Measurements from ENCODE around the gene PTPRT. TPM values are rescaled to one million over a fixed set of nuclear protein-coding genes. Genes with fewer than 3 reads are reported as not detected.

Gene PTPRT
- polyA plus RNA-seq, 4 donors = 0.07 to 0.58 (median 0.27) TPM; not detected in 1

- Histone ChIP-seq H3K27ac (ENCODE audit: low read depth in 1 of 3, low read length in 2 of 3) (no peak overlapping the region), H3K36me3 (ENCODE audit: control insufficient read depth in 3 of 3, insufficient read depth in 2 of 3, low read depth in 1 of 3, low read length in 3 of 3) (no peaks in the 10 kb centered on the region), H3K4me3 (ENCODE audit: low read depth in 1 of 3, low read length in 3 of 3) (no peak overlapping the region), H3K27me3 (ENCODE audit: control insufficient read depth in 3 of 3, insufficient read depth in 3 of 3, low read length in 3 of 3) (no peaks in the 10 kb centered on the region), H3K4me1 (ENCODE audit: control insufficient read depth in 3 of 3, insufficient read depth in 2 of 3, low read depth in 1 of 3, low read length in 2 of 3) (no peaks in the 10 kb centered on the region), H3K9me3 (ENCODE audit: control insufficient read depth in 2 of 2, insufficient read depth in 1 of 2, low read depth in 1 of 2, low read length in 1 of 2) (no peaks in the 10 kb centered on the region)
- DNase-seq (no peak), FAIRE-seq (no peak)
- 78 to 82% (median 81%) methylated on average over 4 of the region's 4 CpGs for WGBS, 3 donors
Measured at GRCh38 chr20:42494290-42494689, 695.4 kb downstream of the PTPRT start.

GRCh38 chr20:42493001-42493400, 696.7 kb downstream of the PTPRT start:
- H3K36me3 ChIP-seq (ENCODE audit: control insufficient read depth in 3 of 3, insufficient read depth in 2 of 3, low read depth in 1 of 3, low read length in 3 of 3) = no peaks in the 10 kb centered on the region
- H3K27me3 ChIP-seq (ENCODE audit: control insufficient read depth in 3 of 3, insufficient read depth in 3 of 3, low read length in 3 of 3) = no peaks in the 10 kb centered on the region
- no peaks in the 10 kb centered on the region for H3K4me1 ChIP-seq (ENCODE audit: control insufficient read depth in 3 of 3, insufficient read depth in 2 of 3, low read depth in 1 of 3, low read length in 2 of 3)
- DNase-seq (no peak), FAIRE-seq (no peak)
- no peaks in the 10 kb centered on the region for H3K9me3 ChIP-seq (ENCODE audit: control insufficient read depth in 2 of 2, insufficient read depth in 1 of 2, low read depth in 1 of 2, low read length in 1 of 2)
- H3K4me3 ChIP-seq (ENCODE audit: low read depth in 1 of 3, low read length in 3 of 3) = no peak overlapping the region
- H3K27ac ChIP-seq (ENCODE audit: low read depth in 1 of 3, low read length in 2 of 3) = no peak overlapping the region

GRCh38 chr20:42492290-42492689, 697.4 kb downstream of the PTPRT start:
- 53 to 58% (median 58%) methylated on average over 2 of the region's 2 CpGs for WGBS, 3 donors
- Histone ChIP-seq H3K27me3 (ENCODE audit: control insufficient read depth in 3 of 3, insufficient read depth in 3 of 3, low read length in 3 of 3) (no peaks in the 10 kb centered on the region), H3K4me1 (ENCODE audit: control insufficient read depth in 3 of 3, insufficient read depth in 2 of 3, low read depth in 1 of 3, low read length in 2 of 3) (no peaks in the 10 kb centered on the region), H3K9me3 (ENCODE audit: control insufficient read depth in 2 of 2, insufficient read depth in 1 of 2, low read depth in 1 of 2, low read length in 1 of 2) (no peaks in the 10 kb centered on the region), H3K4me3 (ENCODE audit: low read depth in 1 of 3, low read length in 3 of 3) (no peak overlapping the region), H3K36me3 (ENCODE audit: control insufficient read depth in 3 of 3, insufficient read depth in 2 of 3, low read depth in 1 of 3, low read length in 3 of 3) (no peaks in the 10 kb centered on the region), H3K27ac (ENCODE audit: low read depth in 1 of 3, low read length in 2 of 3) (no peak overlapping the region)
- FAIRE-seq (no peak), DNase-seq (no peak)

GRCh38 chr20:42485556-42485955, 704.1 kb downstream of the PTPRT start:
- DNase-seq (no peak), FAIRE-seq (no peak)
- no peaks in the 10 kb centered on the region for H3K4me1 ChIP-seq (ENCODE audit: control insufficient read depth in 3 of 3, insufficient read depth in 2 of 3, low read depth in 1 of 3, low read length in 2 of 3)
- H3K27me3 ChIP-seq (ENCODE audit: control insufficient read depth in 3 of 3, insufficient read depth in 3 of 3, low read length in 3 of 3) = no peaks in the 10 kb centered on the region
- H3K9me3 ChIP-seq (ENCODE audit: control insufficient read depth in 2 of 2, insufficient read depth in 1 of 2, low read depth in 1 of 2, low read length in 1 of 2) = no peaks in the 10 kb centered on the region
- no peak overlapping the region for H3K4me3 ChIP-seq (ENCODE audit: low read depth in 1 of 3, low read length in 3 of 3)
- 61 to 75% (median 69%) methylated on average over 2 of the region's 2 CpGs for WGBS, 3 donors
- no peaks in the 10 kb centered on the region for H3K36me3 ChIP-seq (ENCODE audit: control insufficient read depth in 3 of 3, insufficient read depth in 2 of 3, low read depth in 1 of 3, low read length in 3 of 3)
- H3K27ac ChIP-seq (ENCODE audit: low read depth in 1 of 3, low read length in 2 of 3) = no peak overlapping the region

- DNase-seq (no peak), FAIRE-seq (no peak)
- H3K36me3 ChIP-seq (ENCODE audit: control insufficient read depth in 3 of 3, insufficient read depth in 2 of 3, low read depth in 1 of 3, low read length in 3 of 3) = no peaks in the 10 kb centered on the region
- no peaks in the 10 kb centered on the region for H3K9me3 ChIP-seq (ENCODE audit: control insufficient read depth in 2 of 2, insufficient read depth in 1 of 2, low read depth in 1 of 2, low read length in 1 of 2)
- WGBS, 3 donors = 59 to 76% (median 60%) methylated on average over 5 of the region's 5 CpGs
- H3K4me3 ChIP-seq (ENCODE audit: low read depth in 1 of 3, low read length in 3 of 3) = no peak overlapping the region
- H3K27me3 ChIP-seq (ENCODE audit: control insufficient read depth in 3 of 3, insufficient read depth in 3 of 3, low read length in 3 of 3) = no peaks in the 10 kb centered on the region
- peak overlapping the region in 1 of 3 donors; percentile 6 for H3K27ac ChIP-seq (ENCODE audit: low read depth in 1 of 3, low read length in 2 of 3)
- no peaks in the 10 kb centered on the region for H3K4me1 ChIP-seq (ENCODE audit: control insufficient read depth in 3 of 3, insufficient read depth in 2 of 3, low read depth in 1 of 3, low read length in 2 of 3)
Measured at GRCh38 chr20:42484790-42485375, 704.8 kb downstream of the PTPRT start.

GRCh38 chr20:42484335-42484734, 705.4 kb downstream of the PTPRT start:
- Histone ChIP-seq H3K36me3 (ENCODE audit: control insufficient read depth in 3 of 3, insufficient read depth in 2 of 3, low read depth in 1 of 3, low read length in 3 of 3) (no peaks in the 10 kb centered on the region), H3K27ac (ENCODE audit: low read depth in 1 of 3, low read length in 2 of 3) (no peak overlapping the region), H3K4me3 (ENCODE audit: low read depth in 1 of 3, low read length in 3 of 3) (no peak overlapping the region), H3K9me3 (ENCODE audit: control insufficient read depth in 2 of 2, insufficient read depth in 1 of 2, low read depth in 1 of 2, low read length in 1 of 2) (no peaks in the 10 kb centered on the region), H3K27me3 (ENCODE audit: control insufficient read depth in 3 of 3, insufficient read depth in 3 of 3, low read length in 3 of 3) (no peaks in the 10 kb centered on the region), H3K4me1 (ENCODE audit: control insufficient read depth in 3 of 3, insufficient read depth in 2 of 3, low read depth in 1 of 3, low read length in 2 of 3) (no peaks in the 10 kb centered on the region)
- WGBS, 3 donors = 51 to 61% (median 55%) methylated on average over 3 of the region's 3 CpGs
- FAIRE-seq (no peak), DNase-seq (no peak)

GRCh38 chr20:42483730-42484303, 705.9 kb downstream of the PTPRT start:
- H3K9me3 ChIP-seq (ENCODE audit: control insufficient read depth in 2 of 2, insufficient read depth in 1 of 2, low read depth in 1 of 2, low read length in 1 of 2) = no peaks in the 10 kb centered on the region
- DNase-seq (peak; percentile 12 to 32), FAIRE-seq (no peak)
- no peak overlapping the region for H3K4me3 ChIP-seq (ENCODE audit: low read depth in 1 of 3, low read length in 3 of 3)
- no peak overlapping the region for H3K27ac ChIP-seq (ENCODE audit: low read depth in 1 of 3, low read length in 2 of 3)
- 31 to 37% (median 33%) methylated on average over 6 of the region's 6 CpGs for WGBS, 3 donors
- no peaks in the 10 kb centered on the region for H3K4me1 ChIP-seq (ENCODE audit: control insufficient read depth in 3 of 3, insufficient read depth in 2 of 3, low read depth in 1 of 3, low read length in 2 of 3)
- no peaks in the 10 kb centered on the region for H3K36me3 ChIP-seq (ENCODE audit: control insufficient read depth in 3 of 3, insufficient read depth in 2 of 3, low read depth in 1 of 3, low read length in 3 of 3)
- no peaks in the 10 kb centered on the region for H3K27me3 ChIP-seq (ENCODE audit: control insufficient read depth in 3 of 3, insufficient read depth in 3 of 3, low read length in 3 of 3)

GRCh38 chr20:42482808-42483207, 706.9 kb downstream of the PTPRT start:
- WGBS, 3 donors = 69 to 92% (median 78%) methylated on average over 3 of the region's 3 CpGs
- H3K4me1 ChIP-seq (ENCODE audit: control insufficient read depth in 3 of 3, insufficient read depth in 2 of 3, low read depth in 1 of 3, low read length in 2 of 3) = no peaks in the 10 kb centered on the region
- H3K4me3 ChIP-seq (ENCODE audit: low read depth in 1 of 3, low read length in 3 of 3) = no peak overlapping the region
- no peak overlapping the region for H3K27ac ChIP-seq (ENCODE audit: low read depth in 1 of 3, low read length in 2 of 3)
- DNase-seq = no peak
- no peaks in the 10 kb centered on the region for H3K27me3 ChIP-seq (ENCODE audit: control insufficient read depth in 3 of 3, insufficient read depth in 3 of 3, low read length in 3 of 3)
- FAIRE-seq = no peak
- no peaks in the 10 kb centered on the region for H3K9me3 ChIP-seq (ENCODE audit: control insufficient read depth in 2 of 2, insufficient read depth in 1 of 2, low read depth in 1 of 2, low read length in 1 of 2)
- H3K36me3 ChIP-seq (ENCODE audit: control insufficient read depth in 3 of 3, insufficient read depth in 2 of 3, low read depth in 1 of 3, low read length in 3 of 3) = no peaks in the 10 kb centered on the region

GRCh38 chr20:42475773-42476172, 713.9 kb downstream of the PTPRT start:
- Histone ChIP-seq H3K9me3 (ENCODE audit: control insufficient read depth in 2 of 2, insufficient read depth in 1 of 2, low read depth in 1 of 2, low read length in 1 of 2) (no peaks in the 10 kb centered on the region), H3K27me3 (ENCODE audit: control insufficient read depth in 3 of 3, insufficient read depth in 3 of 3, low read length in 3 of 3) (no peaks in the 10 kb centered on the region), H3K27ac (ENCODE audit: low read depth in 1 of 3, low read length in 2 of 3) (no peak overlapping the region), H3K4me1 (ENCODE audit: control insufficient read depth in 3 of 3, insufficient read depth in 2 of 3, low read depth in 1 of 3, low read length in 2 of 3) (no peaks in the 10 kb centered on the region), H3K36me3 (ENCODE audit: control insufficient read depth in 3 of 3, insufficient read depth in 2 of 3, low read depth in 1 of 3, low read length in 3 of 3) (no peaks in the 10 kb centered on the region), H3K4me3 (ENCODE audit: low read depth in 1 of 3, low read length in 3 of 3) (no peak overlapping the region)
- 80 to 87% (median 83%) methylated on average over 7 of the region's 7 CpGs for WGBS, 3 donors
- FAIRE-seq = no peak
- DNase-seq = no peak
